ENCODE data around the gene IGFL2. TPM values are rescaled to one million over a fixed set of nuclear protein-coding genes. Genes with fewer than 3 reads are reported as not detected.

The IGFL2 gene
- total RNA-seq (2013; cell fraction: nucleolus; rRNA removed): not detected in 2 replicates
- total RNA-seq (2014; rRNA removed) (not detected in 2 replicates), total RNA-seq (2014; rRNA removed; fragmentation: Illumina TruSeq; extraction: Trizol) (not detected in 2 replicates), total RNA-seq (2021) (not detected in 2 replicates), polyA plus RNA-seq (2011; rRNA removed) (0.19 and 0.37 TPM in 2 replicates), polyA plus RNA-seq (2014; fragmentation: Illumina TruSeq; extraction: Trizol) (not detected in 2 replicates), polyA plus RNA-seq (2014; fragmentation: Nextera tagmentation; extraction: Ambion mirVana) (not detected), polyA plus RNA-seq (2014; rRNA removed) (not detected in 2 replicates), polyA plus RNA-seq (2016; fragmentation: Nextera tagmentation; extraction: Ambion mirVana) (not detected), polyA minus RNA-seq (2011; rRNA and poly(A)+ RNA removed) (not detected in 2 replicates), Bru-seq, nascent RNA (not detected), BruChase-seq, experiment 1, labeled RNA remaining after a 6-hour chase (not detected), BruChase-seq, experiment 2, labeled RNA remaining after a 2-hour chase (percentile 12 among the genes with signal in this experiment)
- not detected for polyA plus RNA-seq (2011; ENCODE audit: low read depth)
- 0.12 and 0.15 TPM in 2 replicates for polyA plus RNA-seq (2011; cell fraction: cytosol; rRNA removed)
- polyA plus RNA-seq (2011; cell fraction: nucleus; rRNA removed): 0.18 TPM in 1 of 2 replicates, not detected in the other
- not detected in 2 replicates for polyA plus RNA-seq (2012)
- polyA minus RNA-seq (2011; cell fraction: cytosol; rRNA and poly(A)+ RNA removed): not detected in 2 replicates
- not detected in 2 replicates for polyA minus RNA-seq (2011; cell fraction: nucleus; rRNA and poly(A)+ RNA removed)
- long read RNA-seq, experiment 1: 0 reads
- long read RNA-seq, experiment 2: 0 reads

- Histone ChIP-seq H3K36me3 (ENCODE audit: control insufficient read depth in 2 of 2, insufficient read depth in 2 of 2, low read length in 1 of 2) (no peaks in the 10 kb centered on the region), H2AFZ (ENCODE audit: control insufficient read depth, low read depth, low read length) (no peak within 1 kb of the TSS), H3K27ac (ENCODE audit: control insufficient read depth, insufficient read depth) (no peak within 1 kb of the TSS), H3K27me3 (replicated peaks in 1 of 2; ENCODE audit: control insufficient read depth in 2 of 2, insufficient read depth in 2 of 2, low read length in 1 of 2) (peaks cover 0 to 4% of the 10 kb centered on the region in 2 experiments; a peak in 1 of 4 replicates), H3K4me1 (ENCODE audit: control insufficient read depth, insufficient read depth, low read length) (no peaks in the 10 kb centered on the region), H3K4me3 (no peak within 1 kb of the TSS), H3K79me2 (ENCODE audit: control insufficient read depth, insufficient read depth, low read length) (no peaks in the 10 kb centered on the region), H3K9me3 (replicated peaks; ENCODE audit: control insufficient read depth, insufficient read depth, low read length) (no peaks in the 10 kb centered on the region), H4K20me1 (ENCODE audit: control insufficient read depth, insufficient read depth) (no peaks in the 10 kb centered on the region), H3K9ac (ENCODE audit: control insufficient read depth, insufficient read depth, low read length) (no peak within 1 kb of the TSS), H3K4me2 (ENCODE audit: control insufficient read depth, insufficient read depth) (no peak within 1 kb of the TSS)
- in situ Hi-C loops (cut with MboI) (no loop called here), intact Hi-C loops (cut with micrococcal nuclease; ENCODE audit: unreplicated experiment) (no loop called here)
- ATAC-seq (no peak), FAIRE-seq (no peak), DNase-seq (ENCODE audit: low read depth, low spot score) (no peak)
- WGBS (ENCODE audit: insufficient coverage, insufficient replicate concordance, low lambda C conversion rate, missing lambda C conversion rate): 51% methylated on average over 6 of the region's 6 CpGs
- RAD21 ChIA-PET (ENCODE audit: unreplicated experiment): no interaction called here
- SMC1A ChIA-PET (ENCODE audit: uncharacterized antibody, unreplicated experiment): interaction anchor here (0.7 kb wide), 1 partner anchor 54 kb away, joined by 4 read pairs; no protein-coding TSS in a partner anchor
- CTCF ChIA-PET: interaction anchor here (0.8 to 1.4 kb wide), 2 partner anchors 65 to 68 kb away, joined by 3 read pairs; no protein-coding TSS in a partner anchor
- no TSS peak for BruUV-seq (replicated peaks)
- POLR2A ChIA-PET: no interaction called here
- TF ChIP-seq RBBP5 (conservative IDR thresholded peaks at IDR 0.05) (no peak), EGR1 (IDR thresholded peaks at IDR 0.05; ENCODE audit: borderline replicate concordance in 1 of 2, low read depth in 2 of 2, low read length in 2 of 2) (no peak), PKNOX1 (IDR thresholded peaks at IDR 0.05) (no peak), IRF4 (IDR thresholded peaks at IDR 0.05; ENCODE audit: low read depth, low read length) (no peak), MEF2B (IDR thresholded peaks at IDR 0.05; ENCODE audit: partially characterized antibody, poor library complexity, severe bottlenecking) (no peak)
Measured at GRCh38 chr19:46147791-46148288, at the start of gene IGFL2. TSS of gene IGFL2 (plus strand) at chr19:46148238. CDS start at chr19:46148279, 41 bp downstream.
